Neuron (in vitro differentiated cells): ENCODE results near the gene NEUROG2.
A peak's percentile ranks its signal among the peaks of the same experiment; 100 is the strongest.

Experiments used
- H2AFZ ChIP-seq: one replicate; pipeline ENCODE4 v1.6.1; 2013; ENCODE audit warnings: low read depth, mild to moderate bottlenecking, inconsistent platforms, low read length, moderate library complexity
- H3K27me3 ChIP-seq: one replicate; pipeline ENCODE4 v1.6.1; 2013; ENCODE audit warnings: low read length; ENCODE audit not compliant: insufficient read depth
- H3K36me3 ChIP-seq: one replicate; pipeline ENCODE4 v1.6.1; 2013; ENCODE audit warnings: low read length; ENCODE audit not compliant: insufficient read depth
- H3K4me1 ChIP-seq: one replicate; pipeline ENCODE4 v1.6.1; 2013; ENCODE audit warnings: low read length; ENCODE audit not compliant: insufficient read depth
- H3K4me3 ChIP-seq: 2 replicates; pipeline ENCODE4 v1.5.1; 2013; ENCODE audit warnings: mild to moderate bottlenecking, low read length, moderate library complexity
- H3K9me3 ChIP-seq: one replicate; pipeline ENCODE4 v1.6.1; 2013; ENCODE audit warnings: low read length

NEUROG2 gene

GRCh38 chr4:112517067-112517634 is 1.2 kb upstream of the NEUROG2 start:
- H3K9me3 ChIP-seq = no peaks in the 10 kb centered on the region
- peak overlapping the region; percentile 74 for H3K4me3 ChIP-seq
- peaks cover 55% of the 10 kb centered on the region for H3K27me3 ChIP-seq
- no peaks in the 10 kb centered on the region for H3K36me3 ChIP-seq
- H3K4me1 ChIP-seq = peaks cover 67% of the 10 kb centered on the region
- no peak overlapping the region for H2AFZ ChIP-seq

GRCh38 chr4:112516471-112517066 is 589 bp upstream of the NEUROG2 start:
- H3K4me1 ChIP-seq = peaks cover 62% of the 10 kb centered on the region
- no peaks in the 10 kb centered on the region for H3K36me3 ChIP-seq
- no peak overlapping the region for H2AFZ ChIP-seq
- H3K9me3 ChIP-seq = no peaks in the 10 kb centered on the region
- peaks cover 55% of the 10 kb centered on the region for H3K27me3 ChIP-seq
- peak overlapping the region; percentile 74 for H3K4me3 ChIP-seq

- peaks cover 61% of the 10 kb centered on the region for H3K4me1 ChIP-seq
- no peaks in the 10 kb centered on the region for H3K9me3 ChIP-seq
- H3K4me3 ChIP-seq = peak overlapping the region; percentile 74
These were observed 548 bp downstream of the NEUROG2 start for GRCh38 chr4:112515198-112516065.

GRCh38 chr4:112514647-112515197 is 1.3 kb downstream of the NEUROG2 start:
- no peaks in the 10 kb centered on the region for H3K9me3 ChIP-seq
- H3K4me1 ChIP-seq = peaks cover 61% of the 10 kb centered on the region
- no peaks in the 10 kb centered on the region for H3K36me3 ChIP-seq
- peak overlapping the region; percentile 73 for H2AFZ ChIP-seq
- peaks cover 53% of the 10 kb centered on the region for H3K27me3 ChIP-seq
- H3K4me3 ChIP-seq = peak overlapping the region; percentile 74

More at GRCh38 chr4:112515198-112516065, 548 bp downstream of the NEUROG2 start:
- peaks cover 56% of the 10 kb centered on the region for H3K27me3 ChIP-seq
- no peaks in the 10 kb centered on the region for H3K36me3 ChIP-seq
- H2AFZ ChIP-seq = peak overlapping the region; percentile 73

- H3K4me1 ChIP-seq = peaks cover 62% of the 10 kb centered on the region
These were observed 1.9 kb downstream of the NEUROG2 start for GRCh38 chr4:112513971-112514646.

GRCh38 chr4:112511803-112512118 is 4.2 kb downstream of the NEUROG2 start:
- no peak overlapping the region for H2AFZ ChIP-seq
- peaks cover 57% of the 10 kb centered on the region for H3K4me1 ChIP-seq
- H3K9me3 ChIP-seq = no peaks in the 10 kb centered on the region

More at GRCh38 chr4:112513971-112514646, 1.9 kb downstream of the NEUROG2 start:
- H3K9me3 ChIP-seq = no peaks in the 10 kb centered on the region
- peaks cover 57% of the 10 kb centered on the region for H3K27me3 ChIP-seq
- H2AFZ ChIP-seq = peak overlapping the region; percentile 73
- peak overlapping the region; percentile 74 for H3K4me3 ChIP-seq
- no peaks in the 10 kb centered on the region for H3K36me3 ChIP-seq

GRCh38 chr4:112511093-112511802 is 4.7 kb downstream of the NEUROG2 start:
- H3K36me3 ChIP-seq = no peaks in the 10 kb centered on the region
- H3K9me3 ChIP-seq = no peaks in the 10 kb centered on the region
- peak overlapping the region; percentile 48 for H2AFZ ChIP-seq
- H3K27me3 ChIP-seq = peaks cover 64% of the 10 kb centered on the region
- H3K4me3 ChIP-seq = peak overlapping the region; percentile 37
- peaks cover 54% of the 10 kb centered on the region for H3K4me1 ChIP-seq

More at GRCh38 chr4:112511803-112512118, 4.2 kb downstream of the NEUROG2 start:
- no peaks in the 10 kb centered on the region for H3K36me3 ChIP-seq
- peaks cover 59% of the 10 kb centered on the region for H3K27me3 ChIP-seq
- peak overlapping the region; percentile 37 for H3K4me3 ChIP-seq

GRCh38 chr4:112510291-112511092 is 5.5 kb downstream of the NEUROG2 start:
- Histone ChIP-seq H3K4me3 (peak overlapping the region; percentile 37), H3K36me3 (no peaks in the 10 kb centered on the region), H3K4me1 (peaks cover 49% of the 10 kb centered on the region), H3K9me3 (no peaks in the 10 kb centered on the region), H2AFZ (peak overlapping the region; percentile 48), H3K27me3 (peaks cover 71% of the 10 kb centered on the region)

- Histone ChIP-seq H2AFZ (no peak overlapping the region), H3K9me3 (no peaks in the 10 kb centered on the region), H3K4me3 (peak overlapping the region; percentile 31), H3K27me3 (peaks cover 77% of the 10 kb centered on the region), H3K4me1 (peaks cover 48% of the 10 kb centered on the region), H3K36me3 (no peaks in the 10 kb centered on the region)
These were observed 6.5 kb downstream of the NEUROG2 start for GRCh38 chr4:112509243-112510141.

- Histone ChIP-seq H3K4me3 (no peak overlapping the region), H3K27me3 (peaks cover 78% of the 10 kb centered on the region)
These were observed 7.6 kb downstream of the NEUROG2 start for GRCh38 chr4:112508356-112508755.

GRCh38 chr4:112504807-112505206 is 11.2 kb downstream of the NEUROG2 start:
- Histone ChIP-seq H3K4me1 (peaks cover 19% of the 10 kb centered on the region), H3K4me3 (no peak overlapping the region), H3K36me3 (no peaks in the 10 kb centered on the region), H2AFZ (no peak overlapping the region), H3K27me3 (peaks cover 60% of the 10 kb centered on the region), H3K9me3 (no peaks in the 10 kb centered on the region)

More at GRCh38 chr4:112508356-112508755, 7.6 kb downstream of the NEUROG2 start:
- Histone ChIP-seq H3K4me1 (peaks cover 38% of the 10 kb centered on the region), H2AFZ (no peak overlapping the region), H3K36me3 (no peaks in the 10 kb centered on the region), H3K9me3 (no peaks in the 10 kb centered on the region)
